GM12873 (cell line): ENCODE results near the gene LYL1.

ENCODE experiments used
- TF ChIP-seq, protein P1 (sequence below): IDR thresholded peaks from 2 replicates; pipeline ENCODE4 v1.5.1; 2012; ENCODE audit warnings: low read depth, mild to moderate bottlenecking, moderate library complexity, low read length, control low read depth; ENCODE audit not compliant: insufficient read depth; ENCODE audit errors: missing control alignments

Gene LYL1

GRCh38 chr19:13058951-13059660 lies 43.6 kb downstream of the LYL1 start:
- TF ChIP-seq, protein P1, sequence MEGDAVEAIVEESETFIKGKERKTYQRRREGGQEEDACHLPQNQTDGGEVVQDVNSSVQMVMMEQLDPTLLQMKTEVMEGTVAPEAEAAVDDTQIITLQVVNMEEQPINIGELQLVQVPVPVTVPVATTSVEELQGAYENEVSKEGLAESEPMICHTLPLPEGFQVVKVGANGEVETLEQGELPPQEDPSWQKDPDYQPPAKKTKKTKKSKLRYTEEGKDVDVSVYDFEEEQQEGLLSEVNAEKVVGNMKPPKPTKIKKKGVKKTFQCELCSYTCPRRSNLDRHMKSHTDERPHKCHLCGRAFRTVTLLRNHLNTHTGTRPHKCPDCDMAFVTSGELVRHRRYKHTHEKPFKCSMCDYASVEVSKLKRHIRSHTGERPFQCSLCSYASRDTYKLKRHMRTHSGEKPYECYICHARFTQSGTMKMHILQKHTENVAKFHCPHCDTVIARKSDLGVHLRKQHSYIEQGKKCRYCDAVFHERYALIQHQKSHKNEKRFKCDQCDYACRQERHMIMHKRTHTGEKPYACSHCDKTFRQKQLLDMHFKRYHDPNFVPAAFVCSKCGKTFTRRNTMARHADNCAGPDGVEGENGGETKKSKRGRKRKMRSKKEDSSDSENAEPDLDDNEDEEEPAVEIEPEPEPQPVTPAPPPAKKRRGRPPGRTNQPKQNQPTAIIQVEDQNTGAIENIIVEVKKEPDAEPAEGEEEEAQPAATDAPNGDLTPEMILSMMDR = no peak

- TF ChIP-seq, protein P1 = no peak
Observed at GRCh38 chr19:13057744-13058143, 44.9 kb downstream of the LYL1 start.

- TF ChIP-seq, protein P1 = no peak
Observed at GRCh38 chr19:13057147-13057572, 45.5 kb downstream of the LYL1 start.

- TF ChIP-seq, protein P1 = no peak
Observed at GRCh38 chr19:13056052-13056660, 46.5 kb downstream of the LYL1 start.

DNA sequence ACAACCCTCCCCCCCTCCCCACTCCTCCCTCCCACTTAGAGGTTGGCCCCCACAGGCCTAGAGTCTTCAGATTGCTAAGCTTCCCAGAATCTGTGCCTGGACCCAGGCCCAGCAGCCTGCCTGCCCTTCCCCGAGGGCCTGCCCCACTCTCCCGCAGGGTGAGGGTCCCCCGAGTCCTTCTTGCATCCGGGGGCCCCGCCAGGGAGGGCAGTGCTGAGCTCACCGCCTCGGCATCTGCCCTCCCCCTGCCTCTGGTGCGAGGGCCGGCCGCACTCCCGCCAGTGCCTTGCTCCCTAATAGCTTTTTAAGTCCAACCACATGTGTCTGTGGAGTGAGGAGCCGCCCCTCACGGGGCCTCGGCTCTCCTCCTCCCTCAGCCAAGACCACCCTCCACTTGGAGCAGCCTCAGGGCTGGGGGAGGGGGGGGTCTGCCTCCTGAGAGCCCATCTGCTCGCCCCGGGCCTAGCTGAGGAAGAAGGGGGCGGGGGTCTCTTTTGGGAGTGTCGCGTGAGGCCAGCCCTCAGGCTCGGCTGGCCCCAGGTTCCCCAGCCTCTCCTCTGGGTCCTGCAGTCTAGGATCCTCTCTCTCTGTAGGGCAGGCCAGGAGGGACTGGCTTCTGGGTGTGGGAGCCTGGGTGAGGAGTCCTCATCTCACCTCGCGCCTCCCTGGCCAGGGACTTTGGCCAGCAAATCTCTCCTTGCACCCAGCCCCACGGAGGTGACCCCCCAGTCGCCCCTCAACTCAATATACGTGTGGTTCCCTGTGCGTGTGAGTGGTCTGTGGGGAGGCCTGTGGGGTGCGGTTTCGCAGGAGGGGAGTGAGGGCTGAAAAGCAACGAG lies 47.2 kb downstream of the LYL1 start:
- TF ChIP-seq, protein P1 = no peak

DNA sequence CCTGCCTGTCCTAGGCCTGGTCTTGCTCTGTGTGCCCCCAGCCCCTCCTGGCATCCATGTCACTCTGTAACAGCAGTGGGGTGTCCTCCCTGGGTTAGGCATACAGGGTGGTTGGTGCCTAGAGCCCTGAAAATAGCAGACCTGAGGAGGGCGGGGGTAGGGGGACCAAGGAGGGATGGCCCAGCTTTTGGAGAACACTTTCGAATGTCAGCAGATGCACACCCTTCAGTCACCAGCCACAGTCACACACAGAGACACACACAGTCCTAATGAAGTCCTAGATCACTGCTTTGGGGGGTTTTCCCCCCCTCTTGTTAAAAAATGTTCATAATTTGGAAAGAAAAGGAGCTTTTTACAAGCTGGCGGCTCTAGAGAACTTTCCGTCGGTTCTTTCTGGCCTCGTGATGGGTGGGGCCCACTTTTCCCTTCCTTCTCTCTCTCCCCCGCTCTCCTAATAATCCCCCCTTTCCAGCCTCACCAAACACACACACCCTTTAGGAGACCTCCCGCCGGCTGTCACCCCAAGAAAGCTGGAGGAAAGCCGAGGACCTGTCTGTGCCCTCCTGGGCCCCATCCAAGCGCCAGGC lies 47.9 kb downstream of the LYL1 start:
- TF ChIP-seq, protein P1 = no peak
